Measurements from ENCODE around the gene CD3D. TPM values are rescaled to one million over a fixed set of nuclear protein-coding genes. Genes with fewer than 3 reads are reported as not detected.

CD3D gene
- total and polyA plus RNA-seq, 3 experiments from 2014 or later = 426 to 1,253 (median 438) TPM

Other genes with a start within 250 kb of the CD3D start
- gene SCN4B, start 189.9 kb downstream of the CD3D start, total RNA-seq = under 1 TPM; 0.26 to 0.33 TPM
- not detected for gene SCN4B, start 189.9 kb downstream of the CD3D start, polyA plus RNA-seq
- gene SCN2B, start 166.1 kb downstream of the CD3D start, total RNA-seq = not detected
- gene SCN2B, start 166.1 kb downstream of the CD3D start, polyA plus RNA-seq = not detected
- 100 to 1,000 TPM; 363 to 387 TPM for gene JAML, start 117.7 kb downstream of the CD3D start, total RNA-seq
- gene JAML, start 117.7 kb downstream of the CD3D start, polyA plus RNA-seq = 210 TPM
- 100 to 1,000 TPM; 113 to 119 TPM for gene MPZL3, start 90.3 kb downstream of the CD3D start, total RNA-seq
- 10.6 TPM for gene MPZL3, start 90.3 kb downstream of the CD3D start, polyA plus RNA-seq
- 1 to 10 TPM; 4.5 to 5.5 TPM for gene MPZL2, start 78.4 kb downstream of the CD3D start, total RNA-seq
- gene MPZL2, start 78.4 kb downstream of the CD3D start, polyA plus RNA-seq = 0.36 TPM
- 100 to 1,000 TPM; 534 to 541 TPM for gene CD3E, start 38.0 kb downstream of the CD3D start, total RNA-seq
- gene CD3E, start 38.0 kb downstream of the CD3D start, polyA plus RNA-seq = 1,158 TPM
- 100 to 1,000 TPM; 167 to 170 TPM for gene CD3G, start 1.6 kb upstream of the CD3D start, total RNA-seq
- 414 TPM for gene CD3G, start 1.6 kb upstream of the CD3D start, polyA plus RNA-seq
- gene UBE4A, start 16.9 kb upstream of the CD3D start, total RNA-seq = 10 to 100 TPM; 55.9 to 56.8 TPM
- 27.8 TPM for gene UBE4A, start 16.9 kb upstream of the CD3D start, polyA plus RNA-seq
- gene ATP5MG, start 58.9 kb upstream of the CD3D start, total RNA-seq = 100 to 1,000 TPM; 277 to 280 TPM
- 632 TPM for gene ATP5MG, start 58.9 kb upstream of the CD3D start, polyA plus RNA-seq
- gene KMT2A, start 93.8 kb upstream of the CD3D start, total RNA-seq = 10 to 100 TPM; 80.0 to 80.6 TPM
- gene KMT2A, start 93.8 kb upstream of the CD3D start, polyA plus RNA-seq = 40.5 TPM
- under 1 TPM; 0.44 to 0.59 TPM for gene TTC36, start 184.8 kb upstream of the CD3D start, total RNA-seq
- gene TTC36, start 184.8 kb upstream of the CD3D start, polyA plus RNA-seq = not detected
- gene TMEM25, start 188.5 kb upstream of the CD3D start, total RNA-seq = 1 to 10 TPM; 7.0 to 8.3 TPM
- 12.1 TPM for gene TMEM25, start 188.5 kb upstream of the CD3D start, polyA plus RNA-seq
- gene IFT46, start 223.2 kb upstream of the CD3D start, total RNA-seq = 10 to 100 TPM; 29.5 to 30.1 TPM
- 7.4 TPM for gene IFT46, start 223.2 kb upstream of the CD3D start, polyA plus RNA-seq
- 100 to 1,000 TPM; 149 to 154 TPM for gene ARCN1, start 229.7 kb upstream of the CD3D start, total RNA-seq
- 148 TPM for gene ARCN1, start 229.7 kb upstream of the CD3D start, polyA plus RNA-seq